MCF 10A (cell line): ENCODE results near the gene CCL18. TPM values are rescaled to one million over a fixed set of nuclear protein-coding genes. Genes with fewer than 3 reads are reported as not detected.

Source experiments
- BruUV-seq: library from RNA; stranded (reverse); fragments of 400-500 nt; replicated peaks from 2 replicates; lab custom pipeline; 2021; lab: Mats Ljungman, UMichigan
- CTCF ChIA-PET: fragments of 300-600 bp; sonication (Branson Sonifier 250); formaldehyde crosslinking; extraction: SDS; loops from one replicate; lab custom pipeline; 2021; ENCODE audit warnings: antibody characterized with exemption, inconsistent platforms; lab: Yijun Ruan, JAX
- POLR2A ChIA-PET: fragments of 300-600, 350-650 bp; sonication (Branson Sonifier 250); formaldehyde crosslinking; extraction: SDS; loops from one replicate; lab custom pipeline; 2020; ENCODE audit warnings: antibody characterized with exemption, inconsistent platforms; lab: Yijun Ruan, JAX
- DNase-seq: peaks from one replicate; pipeline ENCODE4 v3.0.0-alpha.2; 2018; ENCODE audit not compliant: unreplicated experiment
- H3K27ac Mint-ChIP-seq: one replicate; pipeline ENCODE4 v1.8.0; 2022; ENCODE audit warnings: mild to moderate bottlenecking, low read depth, mixed read lengths; ENCODE audit not compliant: unreplicated experiment
- H3K27me3 Mint-ChIP-seq: one replicate; pipeline ENCODE4 v1.8.0; 2022; ENCODE audit warnings: mixed read lengths; ENCODE audit not compliant: insufficient read depth, unreplicated experiment
- H3K36me3 Mint-ChIP-seq: one replicate; pipeline ENCODE4 v1.8.0; 2022; ENCODE audit warnings: mild to moderate bottlenecking, moderate library complexity, mixed read lengths; ENCODE audit not compliant: insufficient read depth, unreplicated experiment
- H3K4me1 Mint-ChIP-seq: one replicate; pipeline ENCODE4 v1.8.0; 2022; ENCODE audit warnings: mixed read lengths; ENCODE audit not compliant: insufficient read depth, unreplicated experiment
- H3K4me3 Mint-ChIP-seq: one replicate; pipeline ENCODE4 v1.8.0; 2022; ENCODE audit warnings: mild to moderate bottlenecking, moderate library complexity, mixed read lengths; ENCODE audit not compliant: unreplicated experiment
- H3K9me3 Mint-ChIP-seq: one replicate; pipeline ENCODE4 v1.8.0; 2022; ENCODE audit warnings: mixed read lengths; ENCODE audit not compliant: unreplicated experiment
- intact Hi-C: fragments of 100-400 bp; cut with micrococcal nuclease; formaldehyde crosslinking; loops from 2 replicates; pipeline ENCODE4 v1.14.1; 2022
- total RNA-seq: library from RNA; stranded (reverse); gene quantifications from 2 replicates; pipeline ENCODE4 v1.2.3, GENCODE V29; 2022
- TF ChIP-seq, protein P1 (sequence below): fragments of 200-600 bp; IDR thresholded peaks from one replicate; pipeline ENCODE4 v1.8.0; 2022; ENCODE audit warnings: antibody characterized with exemption, mild to moderate bottlenecking; ENCODE audit not compliant: unreplicated experiment

CCL18 gene
- total RNA-seq, 1 experiment from 2014 or later: not detected

DNA sequence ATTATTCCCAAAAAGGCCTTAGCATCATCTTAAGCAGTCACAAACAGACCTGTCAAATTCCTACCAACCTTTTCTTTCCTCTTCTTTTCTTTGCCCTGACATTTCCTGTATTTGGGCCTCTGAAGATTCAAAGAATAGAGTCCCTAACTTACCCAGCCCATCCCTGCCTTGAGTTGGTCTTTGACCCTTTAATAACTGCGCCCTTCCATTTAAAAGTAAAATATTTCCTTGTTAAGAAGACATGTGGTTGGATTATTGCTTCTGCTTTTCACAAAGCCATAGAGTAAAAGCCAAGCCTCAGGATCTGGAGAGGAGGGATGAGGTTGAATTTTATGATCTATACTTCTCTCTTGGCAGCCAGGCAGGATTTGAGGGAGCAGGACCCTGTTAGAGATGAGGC is 33.1 kb upstream of the CCL18 start:
- intact Hi-C loops: no loop called here
- Mint-ChIP-seq H3K27me3 (peaks cover 45% of the 10 kb centered on the region), H3K4me3 (no peak overlapping the region), H3K27ac (peak overlapping the region; percentile 36), H3K4me1 (peaks cover 13% of the 10 kb centered on the region), H3K9me3 (no peaks in the 10 kb centered on the region), H3K36me3 (peaks cover 6% of the 10 kb centered on the region)
- no TSS peak for BruUV-seq
- ChIA-PET CTCF (interaction anchor here (1.0 kb wide), 1 partner anchor 452 kb away, joined by 4 read pairs; no protein-coding TSS in a partner anchor), POLR2A (no interaction called here)
- TF ChIP-seq, protein P1, sequence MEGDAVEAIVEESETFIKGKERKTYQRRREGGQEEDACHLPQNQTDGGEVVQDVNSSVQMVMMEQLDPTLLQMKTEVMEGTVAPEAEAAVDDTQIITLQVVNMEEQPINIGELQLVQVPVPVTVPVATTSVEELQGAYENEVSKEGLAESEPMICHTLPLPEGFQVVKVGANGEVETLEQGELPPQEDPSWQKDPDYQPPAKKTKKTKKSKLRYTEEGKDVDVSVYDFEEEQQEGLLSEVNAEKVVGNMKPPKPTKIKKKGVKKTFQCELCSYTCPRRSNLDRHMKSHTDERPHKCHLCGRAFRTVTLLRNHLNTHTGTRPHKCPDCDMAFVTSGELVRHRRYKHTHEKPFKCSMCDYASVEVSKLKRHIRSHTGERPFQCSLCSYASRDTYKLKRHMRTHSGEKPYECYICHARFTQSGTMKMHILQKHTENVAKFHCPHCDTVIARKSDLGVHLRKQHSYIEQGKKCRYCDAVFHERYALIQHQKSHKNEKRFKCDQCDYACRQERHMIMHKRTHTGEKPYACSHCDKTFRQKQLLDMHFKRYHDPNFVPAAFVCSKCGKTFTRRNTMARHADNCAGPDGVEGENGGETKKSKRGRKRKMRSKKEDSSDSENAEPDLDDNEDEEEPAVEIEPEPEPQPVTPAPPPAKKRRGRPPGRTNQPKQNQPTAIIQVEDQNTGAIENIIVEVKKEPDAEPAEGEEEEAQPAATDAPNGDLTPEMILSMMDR: no peak
- DNase-seq: no peak

DNA sequence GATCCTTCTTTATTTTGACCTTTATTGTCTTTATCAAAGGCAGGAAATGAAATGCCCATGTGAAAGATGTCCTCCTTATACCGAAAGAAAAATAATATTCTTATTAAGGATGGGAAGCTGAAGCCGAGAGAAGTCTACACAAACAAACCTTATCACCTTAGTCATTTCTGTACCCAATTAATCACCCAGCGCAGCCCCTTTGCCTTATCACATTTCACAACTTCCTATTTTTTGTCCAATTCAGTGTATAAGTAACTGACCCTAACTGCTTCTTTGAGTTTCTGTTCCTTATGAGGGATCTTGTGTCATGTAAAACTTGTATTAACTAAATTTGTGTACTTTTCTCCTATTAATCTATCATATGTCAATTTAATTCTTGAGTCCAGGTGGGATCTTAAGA is 29.9 kb upstream of the CCL18 start:
- Mint-ChIP-seq H3K9me3 (no peaks in the 10 kb centered on the region), H3K36me3 (peaks cover 6% of the 10 kb centered on the region), H3K4me3 (no peak overlapping the region), H3K27me3 (peaks cover 42% of the 10 kb centered on the region), H3K27ac (no peak overlapping the region), H3K4me1 (peaks cover 13% of the 10 kb centered on the region)
- no TSS peak for BruUV-seq
- ChIA-PET CTCF (interaction anchor here (1.0 kb wide), 1 partner anchor 14 kb away, joined by 3 read pairs; no protein-coding TSS in a partner anchor), POLR2A (no interaction called here)
- TF ChIP-seq, protein P1: no peak
- intact Hi-C loops: no loop called here
- DNase-seq: no peak

DNA sequence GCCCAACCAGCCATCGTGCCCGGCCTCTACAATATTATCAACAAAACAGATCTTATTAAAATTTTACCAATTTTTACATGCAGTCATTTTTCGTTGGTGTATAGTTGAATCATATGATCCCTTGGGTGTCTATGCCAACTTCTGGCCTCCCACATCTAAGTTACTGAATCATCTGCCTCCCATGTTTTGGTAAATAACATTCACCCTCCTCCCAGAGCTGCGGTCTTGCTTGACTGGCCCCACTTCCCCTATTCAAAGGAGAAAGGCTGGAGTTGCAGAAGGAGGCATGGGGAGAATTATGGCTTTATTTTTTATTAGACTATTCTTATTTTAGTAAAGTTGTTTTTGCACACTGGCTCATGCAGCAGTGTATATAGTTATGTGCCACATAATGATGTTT is 27.8 kb upstream of the CCL18 start:
- H3K27me3 Mint-ChIP-seq: peaks cover 52% of the 10 kb centered on the region

DNA sequence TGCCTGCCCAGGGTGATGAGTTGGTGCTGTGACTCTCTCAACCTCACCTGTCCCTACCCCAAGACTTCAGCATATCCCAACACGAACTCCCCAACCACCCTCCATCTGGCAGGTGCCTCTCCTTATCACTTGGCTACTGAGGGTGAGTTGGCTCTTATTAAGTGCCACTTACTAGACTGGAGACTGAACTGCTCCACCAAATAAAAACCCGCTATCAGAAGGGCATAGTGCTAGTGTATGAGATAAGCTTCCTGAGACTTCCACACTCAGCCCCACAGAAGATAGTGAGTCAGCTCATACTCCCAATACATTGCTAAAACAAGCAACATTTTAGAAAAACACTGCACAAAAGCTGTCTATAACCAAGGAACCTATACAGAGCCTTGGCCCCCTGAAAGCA is 16.0 kb upstream of the CCL18 start:
- ChIA-PET CTCF (interaction anchor here (0.9 to 1.0 kb wide), 2 partner anchors 14 to 79 kb away, joined by 3 to 5 read pairs; no protein-coding TSS in a partner anchor), POLR2A (interaction anchor here (0.7 kb wide), 1 partner anchor 18 kb away, joined by 3 read pairs; no protein-coding TSS in a partner anchor)
- TF ChIP-seq, protein P1: no peak
- Mint-ChIP-seq H3K4me3 (no peak overlapping the region), H3K27me3 (peaks cover 75% of the 10 kb centered on the region), H3K4me1 (no peaks in the 10 kb centered on the region), H3K36me3 (no peaks in the 10 kb centered on the region), H3K27ac (no peak overlapping the region), H3K9me3 (no peaks in the 10 kb centered on the region)
- DNase-seq: no peak
- BruUV-seq: no TSS peak
- intact Hi-C loops: no loop called here

More for the DNA sequence above, 27.8 kb upstream of the CCL18 start:
- H3K4me1 Mint-ChIP-seq: no peaks in the 10 kb centered on the region
- H3K27ac Mint-ChIP-seq: no peak overlapping the region
- ChIA-PET POLR2A (no interaction called here), CTCF (no interaction called here)
- TF ChIP-seq, protein P1: no peak
- no TSS peak for BruUV-seq
- H3K36me3 Mint-ChIP-seq: no peaks in the 10 kb centered on the region
- H3K9me3 Mint-ChIP-seq: no peaks in the 10 kb centered on the region
- no peak overlapping the region for H3K4me3 Mint-ChIP-seq
- intact Hi-C loops: no loop called here
- DNase-seq: no peak
